K562 (cell line): ENCODE measurements around the gene SPAG4. TPM values are rescaled to one million over a fixed set of nuclear protein-coding genes. Genes with fewer than 3 reads are reported as not detected.

ENCODE experiments used
- CREB3L1 ChIP-seq: fragments of 450-650 bp; IDR thresholded peaks from 2 replicates; pipeline ENCODE4 v1.6.1; 2014; ENCODE audit warnings: low read depth, mild to moderate bottlenecking, moderate library complexity, borderline replicate concordance
- CTCFL ChIP-seq: IDR thresholded peaks from 2 replicates; pipeline ENCODE4 v1.6.1; 2011; ENCODE audit warnings: borderline replicate concordance, low read depth, mild to moderate bottlenecking, moderate library complexity, low read length; ENCODE audit not compliant: insufficient read depth, poor library complexity, severe bottlenecking
- NR3C1 ChIP-seq: sonication (generic); formaldehyde crosslinking; IDR thresholded peaks from 2 replicates; pipeline ENCODE4 v1.8.1; 2022; ENCODE audit warnings: missing genetic modification reagents
- RBM25 ChIP-seq: fragments of 200-400 bp; formaldehyde crosslinking; IDR thresholded peaks from 2 replicates; pipeline ENCODE4 v1.6.1; 2018; ENCODE audit warnings: low read length, low read depth, moderate library complexity; ENCODE audit not compliant: severe bottlenecking
- SAFB2 ChIP-seq: fragments of 200-400 bp; formaldehyde crosslinking; IDR thresholded peaks from 2 replicates; pipeline ENCODE4 v1.6.1; 2018; ENCODE audit warnings: borderline replicate concordance, low read length, low read depth, moderate library complexity; ENCODE audit not compliant: severe bottlenecking
- STAT6 ChIP-seq: sonication (generic); formaldehyde crosslinking; IDR thresholded peaks from 2 replicates; pipeline ENCODE4 v1.8.1; 2023; ENCODE audit warnings: mild to moderate bottlenecking, missing genetic modification reagents
- TAF7 ChIP-seq: fragments of 450-650 bp; IDR thresholded peaks from 2 replicates; pipeline ENCODE4 v1.6.1; 2016; ENCODE audit warnings: missing genetic modification characterization, missing compliant biosample characterization
- ZNF609 ChIP-seq: sonication (generic); formaldehyde crosslinking; IDR thresholded peaks from 2 replicates; pipeline ENCODE4 v1.8.1; 2023; ENCODE audit warnings: missing genetic modification reagents, mild to moderate bottlenecking, borderline replicate concordance
- polyA plus RNA-seq, 8 experiments: library from polyadenylated mRNA; depleted of rRNA in 4 of 8; stranded (reverse) in 5 of 8; unstranded in 3 of 8; fragments of >200 nt; fragmentation: Nextera tagmentation in 2 of 8; fragmentation: Illumina TruSeq in 1 of 8; extraction: Ambion mirVana in 2 of 8; extraction: Trizol in 1 of 8; gene quantifications; 2 replicates each; pipeline versions ENCODE4 v1.2.1 to v1.2.3, GENCODE V29; 2011 to 2014; ENCODE audit warnings: inconsistent platforms in 1 of 8, missing spikeins in 1 of 8
- total RNA-seq, 7 experiments: library from RNA; depleted of rRNA in 6 of 7; stranded (reverse); fragments of >200 nt in 6 of 7; fragmentation: Illumina TruSeq in 2 of 7; extraction: Trizol in 2 of 7; gene quantifications; 2 replicates each; pipeline versions ENCODE4 v1.2.1 to v1.2.3, GENCODE V29; 2011 to 2021; ENCODE audit warnings: low replicate concordance in 1 of 7

SPAG4 gene
- total and polyA plus RNA-seq, 9 of the 15 experiments (the other 6 are each of a cell fraction or from before 2014, with no cell fraction given): 1.6 to 11.4 (median 4.6) TPM

- no peak for TF ChIP-seq ZNF609 (CRISPR knock-in tag)
- TF ChIP-seq RBM25: no peak
- TF ChIP-seq CREB3L1: peak; percentile 61; the same call in 1 of the 2 replicates
- TF ChIP-seq TAF7 (tag): peak; percentile 78
- TF ChIP-seq SAFB2: no peak
- no peak; the same call in 1 of the 2 replicates for TF ChIP-seq NR3C1 (CRISPR knock-in tag)
- peak; percentile 1 for TF ChIP-seq CTCFL
- TF ChIP-seq STAT6 (CRISPR knock-in tag): peak; percentile 63
Observed at GRCh38 chr20:35664466-35665206, 49.0 kb downstream of the SPAG4 start, which contains the start of the genes CPNE1 and RBM12 (continued).
